NCI-H2171 (cell line): Measurements from ENCODE around the gene ARHGAP11B.
"Not testable (repeated sequence)": the region's sequence is repeated elsewhere in the genome, so short reads cannot be mapped to it uniquely, and the experiment has no call there.

Experiments
- DNase-seq: peaks from one replicate; lab custom pipeline; 2025; lab: John Stamatoyannopoulos, UW

The ARHGAP11B gene

DNA sequence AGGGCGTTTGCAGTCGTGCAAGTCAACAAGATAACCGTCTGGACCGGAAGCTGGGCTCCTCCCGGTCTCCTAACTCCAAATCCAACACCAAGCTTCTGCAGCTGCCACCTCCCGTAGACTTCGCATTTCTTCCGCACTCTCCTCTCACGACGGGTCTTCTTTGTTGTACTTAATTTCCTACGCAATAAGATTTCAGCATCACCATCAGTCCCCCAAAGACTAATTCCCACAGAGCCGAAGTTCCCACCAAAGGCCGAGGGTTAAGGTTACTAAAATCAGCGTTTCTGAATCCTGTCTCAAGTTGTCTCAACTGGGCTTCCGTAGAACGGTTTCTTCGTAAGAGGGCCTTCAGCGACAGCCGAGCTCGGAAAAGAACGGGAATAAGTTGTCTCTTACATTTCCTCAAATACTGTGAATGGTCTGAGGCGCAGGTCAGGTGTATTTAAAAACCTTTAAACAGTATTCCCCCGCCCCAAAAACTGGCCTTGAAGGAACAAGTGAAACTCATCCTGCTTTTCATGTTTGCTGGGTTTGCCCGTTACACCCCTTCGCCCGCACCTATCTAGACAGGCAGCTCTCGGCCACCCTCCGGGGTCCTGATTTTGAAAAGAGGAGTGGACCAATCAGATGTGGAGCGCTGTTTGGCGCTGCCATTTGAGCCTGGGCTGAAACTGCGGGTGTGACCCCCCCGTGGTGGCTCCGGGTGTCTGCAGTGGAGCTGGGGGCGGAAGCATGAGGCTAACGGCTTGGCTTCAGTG lies at the start of gene ARHGAP11B:
Gene ARHGAP11B (plus strand): TSS at position 693 of the 758 bp plus-strand sequence.
- DNase-seq = not testable (repeated sequence)

- not testable (repeated sequence) for DNase-seq
Measured at GRCh38 chr15:30579394-30579970, 46.4 kb upstream of the ARHGAP11B start.

GRCh38 chr15:30580716-30581115 lies 45.2 kb upstream of the ARHGAP11B start:
- not testable (repeated sequence) for DNase-seq

GRCh38 chr15:30598953-30599352 lies 27.0 kb upstream of the ARHGAP11B start:
- not testable (repeated sequence) for DNase-seq

DNA sequence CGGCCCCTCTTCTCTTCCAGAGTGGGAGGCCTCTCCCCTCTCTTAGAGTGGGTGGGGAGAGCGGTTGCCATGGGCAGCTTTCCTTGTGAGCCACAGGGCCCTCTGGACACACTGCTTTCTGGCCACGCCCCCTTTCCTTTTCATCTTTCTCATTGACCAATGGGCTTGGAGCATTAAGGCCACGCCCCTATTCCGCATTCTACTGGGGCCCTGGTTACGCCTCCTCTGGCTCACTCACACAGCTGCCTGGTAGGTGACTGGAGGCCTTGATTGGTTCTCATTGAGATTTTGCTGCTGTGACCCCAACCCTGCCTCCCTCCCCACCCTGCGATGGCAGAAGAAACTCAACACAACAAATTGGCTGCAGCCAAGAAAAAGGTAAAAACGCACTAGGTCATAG lies 22.1 kb upstream of the ARHGAP11B start, which contains the start of gene GOLGA8H:
Gene GOLGA8H (plus strand): TSS at position 233 of the 400 bp plus-strand sequence. CDS start 98 bp downstream, at position 331.
- DNase-seq = not testable (repeated sequence)

DNA sequence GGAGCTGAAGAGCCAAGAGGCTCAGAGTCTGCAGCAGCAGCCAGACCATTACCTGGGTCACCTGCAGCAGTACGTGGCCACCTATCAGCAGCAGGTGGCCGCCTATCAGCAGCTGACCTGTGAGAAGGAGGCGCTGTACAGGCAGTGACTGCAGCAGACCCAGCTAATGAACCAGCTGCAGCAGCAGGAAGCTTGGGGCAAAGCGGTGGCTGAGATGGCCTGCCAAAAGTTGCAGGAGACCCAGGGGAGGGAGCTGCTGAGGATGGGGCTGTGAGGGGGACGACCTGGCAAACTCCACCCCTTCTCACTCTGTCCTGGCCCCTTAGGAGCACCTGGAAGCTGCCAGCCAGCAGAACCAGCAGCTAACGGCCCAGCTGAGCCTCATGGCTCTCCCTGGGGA lies 13.7 kb upstream of the ARHGAP11B start:
- not testable (repeated sequence) for DNase-seq

DNA sequence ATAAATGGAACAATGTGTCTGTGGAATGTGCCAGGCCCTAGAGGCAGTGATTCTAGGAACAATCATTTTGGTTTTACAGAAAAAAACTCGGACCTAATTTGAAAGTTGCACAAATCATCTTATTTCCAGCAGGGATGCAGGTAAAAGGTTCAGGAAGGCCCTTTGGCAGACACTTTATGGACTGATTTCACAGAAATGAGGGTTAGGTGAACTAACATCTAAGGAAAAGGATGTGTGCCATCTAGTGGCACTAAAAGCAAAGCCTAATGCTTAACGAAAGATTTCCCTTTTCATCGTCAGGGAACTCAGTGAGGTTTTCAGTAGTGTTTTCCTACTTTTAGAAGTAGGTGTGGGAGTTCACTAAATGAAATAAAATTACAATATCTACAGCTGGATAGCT lies 4.6 kb upstream of the ARHGAP11B start:
- not testable (repeated sequence) for DNase-seq

- not testable (repeated sequence) for DNase-seq
Measured at GRCh38 chr15:30626194-30626565, 252 bp downstream of the ARHGAP11B start.

DNA sequence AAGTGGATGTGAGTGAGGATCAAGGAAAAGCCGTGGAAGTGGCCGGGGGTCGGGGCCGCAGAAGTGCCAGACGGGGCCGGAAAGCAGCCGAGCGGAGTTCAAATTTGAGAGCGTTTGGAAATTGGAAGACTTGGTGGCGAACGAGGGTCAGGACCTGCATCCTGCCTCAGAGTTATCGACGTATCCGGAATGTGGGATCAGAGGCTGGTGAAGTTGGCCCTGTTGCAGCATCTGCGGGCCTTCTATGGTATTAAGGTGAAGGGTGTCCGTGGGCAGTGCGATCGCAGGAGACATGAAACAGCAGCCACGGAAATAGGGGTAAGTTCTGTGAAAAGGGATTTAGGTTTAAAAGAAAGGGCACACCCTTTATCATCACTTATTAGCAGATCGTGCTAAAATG lies 704 bp downstream of the ARHGAP11B start:
- DNase-seq = not testable (repeated sequence)

DNA sequence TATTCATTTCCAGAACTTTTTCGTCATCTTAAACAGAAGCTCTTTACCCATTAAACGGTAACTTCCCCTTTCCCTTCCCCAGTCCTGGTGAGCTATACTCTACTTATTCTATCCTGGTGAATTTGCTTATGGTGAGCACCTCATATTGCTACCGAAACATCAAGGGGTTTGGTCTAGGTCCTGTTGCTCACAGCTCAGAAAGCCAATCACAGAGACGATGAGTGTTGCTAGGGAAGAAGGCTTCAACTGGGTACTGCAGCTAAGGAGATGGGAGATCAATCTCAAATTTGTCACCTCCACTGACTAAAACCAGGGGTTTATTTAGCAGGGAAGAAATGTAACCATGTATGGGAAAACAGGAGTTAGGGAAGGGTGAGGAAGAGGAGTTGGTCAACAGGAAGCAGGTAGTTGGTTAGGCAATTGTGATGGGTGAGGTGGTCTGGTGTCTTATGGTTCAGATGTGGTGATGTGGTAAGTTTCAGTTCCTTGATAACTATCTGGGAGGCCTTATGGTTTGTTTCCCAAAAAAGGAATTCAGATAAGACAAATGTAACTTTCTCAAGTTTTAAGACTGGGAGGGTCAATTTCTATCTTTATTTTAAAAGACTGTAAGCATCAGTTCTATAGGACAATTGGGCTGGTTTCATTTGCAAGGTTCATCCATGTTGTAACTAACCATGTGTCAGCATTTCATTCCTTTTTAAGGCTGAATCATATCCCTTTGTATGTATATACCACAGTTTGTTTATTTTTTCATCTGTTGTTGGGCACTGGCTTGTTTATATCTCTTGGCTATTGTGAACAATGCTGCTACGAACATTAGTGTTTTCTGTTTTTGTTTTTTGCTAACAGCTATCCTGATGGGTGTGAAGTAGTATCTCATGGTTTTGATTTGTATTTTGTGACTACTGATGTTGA lies 24.3 kb downstream of the ARHGAP11B start:
- no peak for DNase-seq

GRCh38 chr15:30661154-30661553 lies 35.2 kb downstream of the ARHGAP11B start:
- DNase-seq = not testable (repeated sequence)

- DNase-seq = not testable (repeated sequence)
Measured at GRCh38 chr15:30669621-30670020, 43.7 kb downstream of the ARHGAP11B start.

GRCh38 chr15:30670056-30670455 lies 44.1 kb downstream of the ARHGAP11B start:
- no peak for DNase-seq

DNA sequence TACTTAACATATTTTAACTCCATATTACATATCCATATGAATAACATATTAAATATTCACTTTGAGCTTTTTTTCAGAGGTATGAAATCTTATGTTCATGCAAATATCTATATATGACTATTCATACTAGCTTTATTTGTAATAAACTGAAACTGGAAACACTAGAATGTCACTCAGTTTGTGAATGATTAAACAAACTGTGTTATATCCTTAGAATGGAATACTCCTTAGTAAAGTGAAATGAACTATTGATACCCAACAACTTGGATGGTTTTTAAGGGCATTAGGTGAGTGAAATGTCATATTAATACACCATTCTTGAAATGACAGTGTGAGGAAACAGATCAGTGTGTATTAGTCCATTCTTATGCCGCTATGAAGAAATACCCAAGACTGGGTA lies 45.4 kb downstream of the ARHGAP11B start:
- DNase-seq = no peak

- no peak for DNase-seq
Measured at GRCh38 chr15:30675126-30675525, 49.2 kb downstream of the ARHGAP11B start.

DNA sequence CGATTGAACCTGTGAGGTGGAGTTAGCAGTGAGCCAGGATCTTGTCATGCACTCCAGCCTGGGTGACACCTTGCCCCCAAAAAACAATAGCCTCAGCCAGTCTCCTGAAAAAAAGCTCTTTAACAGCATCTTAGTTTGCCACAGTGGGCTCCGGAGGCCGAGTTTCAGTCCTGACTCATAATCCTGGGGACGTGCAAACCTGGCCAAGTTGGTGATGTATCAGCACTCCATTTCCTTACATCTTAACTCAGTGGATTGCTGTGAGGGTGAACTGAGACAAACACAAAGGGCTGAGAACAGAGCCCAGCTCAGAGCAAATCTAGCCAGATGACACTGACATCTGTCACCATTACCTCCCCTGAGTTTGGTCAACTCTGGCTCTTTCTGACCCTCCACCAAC lies 50.0 kb downstream of the ARHGAP11B start:
- not testable (repeated sequence) for DNase-seq

GRCh38 chr15:30680997-30681396 lies 55.1 kb downstream of the ARHGAP11B start:
- DNase-seq = not testable (repeated sequence)

- not testable (repeated sequence) for DNase-seq
Measured at GRCh38 chr15:30685709-30686285, 59.9 kb downstream of the ARHGAP11B start.

GRCh38 chr15:30686651-30687050 lies 60.7 kb downstream of the ARHGAP11B start:
- DNase-seq = not testable (repeated sequence)
